Measurements from ENCODE around the gene ZBTB5. TPM values are rescaled to one million over a fixed set of nuclear protein-coding genes. Genes with fewer than 3 reads are reported as not detected.
"Not testable (repeated sequence)": the region's sequence is repeated elsewhere in the genome, so short reads cannot be mapped to it uniquely, and the experiment has no call there.

Gene ZBTB5
- total and polyA plus RNA-seq, 4 donors, result 16.2 to 20.8 (median 20.0) TPM

DNA sequence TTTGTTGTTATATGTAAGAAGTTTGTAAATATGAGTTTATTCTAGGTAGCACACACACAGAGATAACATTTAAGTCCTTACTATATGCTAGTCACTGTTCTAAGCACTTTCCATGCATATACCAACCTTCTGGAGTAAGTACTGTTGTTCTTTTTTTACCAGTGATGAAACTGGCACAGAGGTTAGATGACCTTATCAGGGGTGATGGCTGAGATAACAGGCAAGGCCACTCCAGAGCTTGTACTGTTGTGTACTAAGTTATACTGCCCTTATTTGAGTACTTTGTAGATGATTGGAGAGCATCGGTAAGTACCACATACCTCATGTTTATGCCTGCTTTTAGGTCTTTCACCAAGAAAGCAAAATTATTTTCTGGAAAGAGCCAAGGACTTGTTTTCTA lies 26.7 kb upstream of the ZBTB5 start:
- peaks cover 35% of the 10 kb centered on the region for H3K36me3 ChIP-seq (ENCODE audit: control insufficient read depth, insufficient read depth, low read length)

DNA sequence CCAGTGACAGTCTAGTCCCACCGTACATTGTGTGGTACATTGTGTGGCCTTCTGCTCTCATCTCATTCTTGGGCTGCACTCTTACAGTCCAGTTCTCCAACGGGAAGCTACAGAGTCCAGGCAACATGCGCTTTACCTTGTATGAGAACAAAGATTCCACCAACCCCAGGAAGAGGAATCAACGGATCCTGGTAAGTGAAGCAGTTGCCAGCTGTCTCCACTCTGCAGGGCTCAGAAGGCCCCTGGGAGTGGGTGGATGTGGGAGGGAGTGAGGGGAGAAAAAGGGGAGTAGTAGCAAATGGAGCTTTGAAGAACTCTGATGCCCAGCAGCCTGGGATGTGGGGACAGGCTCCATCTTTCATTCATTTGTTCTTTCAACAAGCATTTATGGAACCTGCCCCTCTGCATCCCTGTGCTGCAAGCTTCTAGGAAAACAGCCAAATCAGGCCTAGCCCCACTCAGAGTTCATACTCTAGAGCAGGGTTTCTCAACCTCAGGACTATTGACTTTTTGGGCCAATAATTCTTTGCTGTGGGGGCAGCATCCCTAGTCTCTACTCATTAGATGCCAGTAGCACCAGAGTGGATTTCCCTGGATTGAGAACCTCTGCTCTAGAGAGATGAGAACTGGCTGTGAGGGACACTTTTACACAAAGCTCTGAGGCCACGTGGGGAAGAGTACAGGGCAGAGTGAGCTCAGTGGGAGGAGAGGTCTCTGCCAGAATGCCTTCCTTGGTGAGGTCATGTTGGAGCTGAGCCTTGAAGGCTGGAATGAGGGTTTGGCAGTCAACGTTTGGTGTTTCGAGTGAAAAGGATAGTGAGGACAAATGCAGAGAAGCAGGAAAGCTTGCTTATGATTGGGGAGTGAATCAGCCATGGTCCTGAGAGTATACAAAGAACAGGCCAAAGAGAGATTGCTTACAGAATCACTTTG lies 21.6 kb upstream of the ZBTB5 start:
- no peaks in the 10 kb centered on the region for H3K9me3 ChIP-seq (ENCODE audit: control insufficient read depth, insufficient read depth, low read length)
- peaks cover 24% of the 10 kb centered on the region for H3K4me1 ChIP-seq (ENCODE audit: control insufficient read depth, insufficient read depth, low read length)
- peak in 1 of 6 donors; percentile 72 for DNase-seq (ENCODE audit: low read depth in 4 of 6, low spot score in 6 of 6)
- 25% methylated on average over 5 of the region's 7 CpGs for WGBS (ENCODE audit: insufficient coverage)
- peak overlapping the region; percentile 82 for H3K4me3 ChIP-seq (ENCODE audit: low read depth, low read length)
- no peaks in the 10 kb centered on the region for H3K27me3 ChIP-seq (ENCODE audit: control insufficient read depth, insufficient read depth, low read length)
- H3K27ac ChIP-seq (ENCODE audit: low read depth, low read length), result peak overlapping the region; percentile 19
- peaks cover 8% of the 10 kb centered on the region for H3K36me3 ChIP-seq (ENCODE audit: control insufficient read depth, insufficient read depth, low read length)

More for the DNA sequence above, 26.7 kb upstream of the ZBTB5 start:
- Histone ChIP-seq H3K27ac (ENCODE audit: low read depth, low read length) (no peak overlapping the region), H3K27me3 (ENCODE audit: control insufficient read depth, insufficient read depth, low read length) (no peaks in the 10 kb centered on the region), H3K4me1 (ENCODE audit: control insufficient read depth, insufficient read depth, low read length) (peaks cover 3% of the 10 kb centered on the region), H3K9me3 (ENCODE audit: control insufficient read depth, insufficient read depth, low read length) (no peaks in the 10 kb centered on the region), H3K4me3 (ENCODE audit: low read depth, low read length) (no peak overlapping the region)
- DNase-seq (ENCODE audit: low read depth in 4 of 6, low spot score in 6 of 6), result no peak
- WGBS (ENCODE audit: insufficient coverage), result no CpG with 5 or more reads among the region's 1 CpG

DNA sequence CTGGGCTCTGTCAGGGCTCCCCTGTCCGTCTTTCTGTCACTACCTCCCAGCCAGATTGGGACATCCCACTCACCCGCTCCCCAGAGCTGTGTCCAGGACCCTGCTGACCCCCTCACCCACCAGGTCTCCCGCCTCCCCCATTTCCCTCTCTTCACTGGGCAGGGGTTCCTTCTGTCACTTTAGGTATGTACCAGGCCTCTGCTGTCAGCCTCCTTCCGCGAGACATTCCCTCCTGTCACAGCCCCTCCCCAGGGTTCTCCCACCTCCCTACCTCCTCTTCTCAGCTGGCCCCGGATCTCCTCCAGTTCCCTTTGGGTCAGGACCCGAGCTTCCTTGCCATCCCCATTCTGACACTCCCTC lies 21.0 kb upstream of the ZBTB5 start:
- no peak for DNase-seq (ENCODE audit: low read depth in 4 of 6, low spot score in 6 of 6)
- Histone ChIP-seq H3K27ac (ENCODE audit: low read depth, low read length) (peak overlapping the region; percentile 35), H3K9me3 (ENCODE audit: control insufficient read depth, insufficient read depth, low read length) (no peaks in the 10 kb centered on the region), H3K27me3 (ENCODE audit: control insufficient read depth, insufficient read depth, low read length) (no peaks in the 10 kb centered on the region), H3K4me1 (ENCODE audit: control insufficient read depth, insufficient read depth, low read length) (peaks cover 24% of the 10 kb centered on the region), H3K36me3 (ENCODE audit: control insufficient read depth, insufficient read depth, low read length) (peaks cover 4% of the 10 kb centered on the region), H3K4me3 (ENCODE audit: low read depth, low read length) (peak overlapping the region; percentile 82)
- 3% methylated on average over 7 of the region's 7 CpGs for WGBS (ENCODE audit: insufficient coverage)

DNA sequence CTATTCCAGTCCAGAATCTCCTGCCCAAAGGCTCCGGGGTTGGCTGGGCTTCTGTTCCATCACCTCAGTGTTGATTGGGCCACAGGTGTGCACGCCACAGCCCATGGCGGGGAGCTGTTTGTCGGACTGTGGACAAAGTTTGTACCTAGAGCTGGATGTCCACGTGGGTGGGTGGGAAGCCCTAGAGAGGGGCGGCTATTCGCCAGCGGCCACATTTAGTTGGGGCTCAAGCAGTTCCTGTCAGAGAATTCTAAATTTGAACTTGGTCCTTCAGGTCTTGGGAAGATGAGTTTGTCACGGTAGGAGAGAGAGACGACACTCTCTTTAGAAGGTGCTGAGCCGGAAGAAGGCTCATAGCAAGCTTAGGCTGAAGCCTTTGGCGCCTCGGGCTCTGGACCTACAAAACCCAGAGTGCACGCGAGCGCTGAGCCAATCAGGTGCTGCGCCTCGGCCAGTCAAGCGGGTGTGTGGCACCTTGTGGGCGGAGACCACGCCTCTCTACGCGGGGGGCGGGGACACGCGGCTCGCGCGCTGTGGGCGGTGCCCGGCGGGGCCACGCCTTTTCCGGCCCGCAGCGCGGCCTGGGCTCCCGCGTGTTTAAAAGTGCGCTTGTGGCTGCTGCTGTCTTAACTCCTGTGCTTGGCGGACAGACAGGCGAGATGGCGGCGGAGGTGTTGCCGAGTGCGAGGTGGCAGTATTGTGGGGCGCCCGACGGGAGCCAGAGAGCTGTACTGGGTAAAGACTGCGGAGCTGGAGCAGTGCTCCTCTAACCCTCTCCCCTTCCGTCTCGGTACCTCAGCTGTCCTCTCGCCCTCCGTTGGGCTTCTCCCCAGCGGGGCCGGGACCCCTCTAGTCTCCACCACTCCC lies 20.4 kb upstream of the ZBTB5 start, which contains the start of gene POLR1E:
Gene POLR1E, plus strand, starts transcription at position 560 of the 867 bp plus-strand sequence. Its CDS starts 100 bp downstream, at position 660.
- peak; percentile 70 to 98 (median 84) for DNase-seq (ENCODE audit: low read depth in 4 of 6, low spot score in 6 of 6)
- H3K27ac ChIP-seq (ENCODE audit: low read depth, low read length), result peak within 1 kb of the TSS; percentile 37

DNA sequence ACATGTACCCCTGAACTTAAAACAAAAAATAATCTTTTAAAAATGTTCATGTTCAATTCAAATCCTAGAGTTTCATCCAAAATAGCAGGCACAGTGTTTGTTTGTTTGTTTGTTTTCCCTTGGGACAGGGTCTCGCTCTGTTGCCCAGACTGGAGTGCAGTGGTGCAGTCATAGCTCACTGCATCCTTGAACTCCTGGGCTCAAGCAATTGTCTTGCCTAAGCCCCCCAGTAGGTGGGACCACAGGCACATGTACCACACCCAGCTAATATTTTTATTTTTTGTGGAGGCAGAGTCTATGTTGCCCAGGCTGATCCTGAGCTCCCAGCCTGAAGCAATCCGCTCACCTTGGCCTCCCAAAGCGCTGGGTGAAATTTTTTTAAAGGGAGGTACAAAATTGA lies 15.5 kb upstream of the ZBTB5 start:
- Histone ChIP-seq H3K4me1 (ENCODE audit: control insufficient read depth, insufficient read depth, low read length) (peaks cover 10% of the 10 kb centered on the region), H3K27ac (ENCODE audit: low read depth, low read length) (no peak overlapping the region), H3K4me3 (ENCODE audit: low read depth, low read length) (no peak overlapping the region), H3K9me3 (ENCODE audit: control insufficient read depth, insufficient read depth, low read length) (no peaks in the 10 kb centered on the region), H3K36me3 (ENCODE audit: control insufficient read depth, insufficient read depth, low read length) (no peaks in the 10 kb centered on the region), H3K27me3 (ENCODE audit: control insufficient read depth, insufficient read depth, low read length) (no peaks in the 10 kb centered on the region)
- no peak for DNase-seq (ENCODE audit: low read depth in 4 of 6, low spot score in 6 of 6)
- WGBS (ENCODE audit: insufficient coverage), result 80% methylated on average over 1 of the region's 3 CpGs

More for the DNA sequence above, 20.4 kb upstream of the ZBTB5 start, which contains the start of gene POLR1E:
- Histone ChIP-seq H3K36me3 (ENCODE audit: control insufficient read depth, insufficient read depth, low read length) (peaks cover 4% of the 10 kb centered on the region), H3K4me1 (ENCODE audit: control insufficient read depth, insufficient read depth, low read length) (peaks cover 24% of the 10 kb centered on the region), H3K4me3 (ENCODE audit: low read depth, low read length) (peak within 1 kb of the TSS; percentile 82), H3K9me3 (ENCODE audit: control insufficient read depth, insufficient read depth, low read length) (no peaks in the 10 kb centered on the region), H3K27me3 (ENCODE audit: control insufficient read depth, insufficient read depth, low read length) (no peaks in the 10 kb centered on the region)
- WGBS (ENCODE audit: insufficient coverage), result 4% methylated on average over 56 of the region's 56 CpGs

GRCh38 chr9:37477987-37478619 lies 12.9 kb upstream of the ZBTB5 start:
- 83% methylated on average over 1 of the region's 5 CpGs for WGBS (ENCODE audit: insufficient coverage)
- not testable (repeated sequence) for H3K27me3 ChIP-seq (ENCODE audit: control insufficient read depth, insufficient read depth, low read length); H3K4me3 ChIP-seq (ENCODE audit: low read depth, low read length); H3K4me1 ChIP-seq (ENCODE audit: control insufficient read depth, insufficient read depth, low read length); H3K36me3 ChIP-seq (ENCODE audit: control insufficient read depth, insufficient read depth, low read length); H3K9me3 ChIP-seq (ENCODE audit: control insufficient read depth, insufficient read depth, low read length); H3K27ac ChIP-seq (ENCODE audit: low read depth, low read length); DNase-seq (ENCODE audit: low read depth in 4 of 6, low spot score in 6 of 6)

DNA sequence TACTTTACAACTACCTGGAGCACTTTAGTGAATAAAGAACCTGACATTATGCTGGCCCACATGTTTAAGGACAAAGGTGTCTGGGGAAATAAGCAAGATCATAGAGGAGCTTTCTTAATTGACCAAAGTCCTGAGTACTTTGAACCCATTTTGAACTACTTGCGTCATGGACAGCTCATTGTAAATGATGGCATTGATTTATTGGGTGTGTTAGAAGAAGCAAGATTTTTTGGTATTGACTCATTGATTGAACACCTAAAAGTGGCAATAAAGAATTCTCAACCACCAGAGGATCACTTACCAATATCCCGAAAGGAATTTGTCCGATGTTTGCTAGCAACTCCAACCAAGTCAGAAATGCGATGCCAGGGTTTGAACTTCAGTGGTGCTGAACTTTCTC lies 12.2 kb upstream of the ZBTB5 start:
- DNase-seq (ENCODE audit: low read depth in 4 of 6, low spot score in 6 of 6), result not testable (repeated sequence)

GRCh38 chr9:37476930-37477329 lies 11.7 kb upstream of the ZBTB5 start:
- Histone ChIP-seq H3K4me3 (ENCODE audit: low read depth, low read length) (no peak overlapping the region), H3K4me1 (ENCODE audit: control insufficient read depth, insufficient read depth, low read length) (peaks cover 3% of the 10 kb centered on the region), H3K27ac (ENCODE audit: low read depth, low read length) (no peak overlapping the region), H3K9me3 (ENCODE audit: control insufficient read depth, insufficient read depth, low read length) (peaks cover 3% of the 10 kb centered on the region), H3K27me3 (ENCODE audit: control insufficient read depth, insufficient read depth, low read length) (no peaks in the 10 kb centered on the region), H3K36me3 (ENCODE audit: control insufficient read depth, insufficient read depth, low read length) (no peaks in the 10 kb centered on the region)
- no peak for DNase-seq (ENCODE audit: low read depth in 4 of 6, low spot score in 6 of 6)
- 82% methylated on average over 11 of the region's 11 CpGs for WGBS (ENCODE audit: insufficient coverage)

More for the DNA sequence above, 12.2 kb upstream of the ZBTB5 start:
- 93% methylated on average over 3 of the region's 4 CpGs for WGBS (ENCODE audit: insufficient coverage)
- H3K9me3 ChIP-seq (ENCODE audit: control insufficient read depth, insufficient read depth, low read length); H3K4me1 ChIP-seq (ENCODE audit: control insufficient read depth, insufficient read depth, low read length); H3K27me3 ChIP-seq (ENCODE audit: control insufficient read depth, insufficient read depth, low read length); H3K4me3 ChIP-seq (ENCODE audit: low read depth, low read length); H3K36me3 ChIP-seq (ENCODE audit: control insufficient read depth, insufficient read depth, low read length); H3K27ac ChIP-seq (ENCODE audit: low read depth, low read length): not testable (repeated sequence)

GRCh38 chr9:37474438-37474837 lies 9.2 kb upstream of the ZBTB5 start:
- no peak overlapping the region for H3K27ac ChIP-seq (ENCODE audit: low read depth, low read length)
- DNase-seq (ENCODE audit: low read depth in 4 of 6, low spot score in 6 of 6), result no peak
- WGBS (ENCODE audit: insufficient coverage), result no CpG with 5 or more reads among the region's 3 CpGs

More at GRCh38 chr9:37474438-37474837, 9.2 kb upstream of the ZBTB5 start:
- Histone ChIP-seq H3K27me3 (ENCODE audit: control insufficient read depth, insufficient read depth, low read length) (no peaks in the 10 kb centered on the region), H3K4me1 (ENCODE audit: control insufficient read depth, insufficient read depth, low read length) (peaks cover 3% of the 10 kb centered on the region), H3K4me3 (ENCODE audit: low read depth, low read length) (no peak overlapping the region), H3K9me3 (ENCODE audit: control insufficient read depth, insufficient read depth, low read length) (peaks cover 3% of the 10 kb centered on the region), H3K36me3 (ENCODE audit: control insufficient read depth, insufficient read depth, low read length) (no peaks in the 10 kb centered on the region)
